Activated CD4-positive, CD25-positive, alpha-beta regulatory T cell treated with anti-CD3 and anti-CD28 coated beads, Interleukin-2, amount 50 U/mL, for 16 hours (primary cell): ENCODE results near the gene TMEM203.
A peak's percentile ranks its signal among the peaks of the same experiment; 100 is the strongest.

Experiments used
- DNase-seq: peaks from one replicate; pipeline ENCODE4 v3.0.0-alpha.2; 2020; ENCODE audit warnings: low read depth, low spot score

The TMEM203 gene

GRCh38 chr9:137167277-137167746, 38.1 kb downstream of the TMEM203 start:
- DNase-seq: no peak

GRCh38 chr9:137166380-137167229, 38.8 kb downstream of the TMEM203 start:
- no peak for DNase-seq

- DNase-seq: no peak
Observed at GRCh38 chr9:137165250-137165836, 40.1 kb downstream of the TMEM203 start.

DNA sequence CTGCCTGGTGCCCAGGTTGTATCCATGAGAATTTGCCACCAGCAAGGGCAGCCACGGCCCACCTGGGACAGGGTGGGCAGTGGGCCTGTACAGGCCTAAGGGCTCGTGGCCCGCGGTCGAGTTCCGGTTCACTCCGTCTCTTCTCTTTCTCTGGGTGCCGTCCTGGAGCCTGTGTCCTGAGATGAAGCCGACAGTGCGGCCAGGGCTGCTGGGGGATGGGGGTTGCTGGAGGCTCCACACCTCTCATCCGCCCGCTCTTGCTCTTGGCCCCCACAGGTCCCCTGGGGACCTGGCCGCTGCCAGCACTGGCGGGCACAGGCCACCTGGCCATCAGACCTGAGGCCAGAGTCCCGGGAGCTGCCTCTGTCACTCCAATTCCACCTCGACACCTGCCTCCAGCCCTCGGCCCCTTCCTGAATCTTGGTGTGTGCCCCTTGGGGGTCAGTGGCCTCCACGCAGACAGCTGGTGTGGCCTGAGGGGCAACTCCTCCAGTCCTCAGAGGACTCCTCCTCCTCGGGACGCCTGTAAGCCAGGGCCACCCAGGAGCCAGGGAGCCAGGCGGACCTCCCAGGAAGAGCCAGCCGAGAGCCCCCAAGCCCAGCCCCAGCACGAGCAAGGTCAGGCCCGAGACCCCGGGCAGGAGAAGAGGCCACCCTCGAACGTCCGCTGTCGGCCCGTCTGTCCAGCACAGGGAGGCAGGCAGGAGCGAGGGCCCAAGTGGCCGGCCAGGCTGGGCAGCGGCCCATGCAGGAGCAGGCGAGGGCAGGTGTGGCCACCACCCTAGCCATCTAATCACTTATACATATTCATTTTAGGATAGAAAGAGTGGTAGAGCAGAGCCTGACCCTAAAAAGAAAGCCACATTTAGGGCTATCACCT, 40.8 kb downstream of the TMEM203 start:
- DNase-seq: no peak

DNA sequence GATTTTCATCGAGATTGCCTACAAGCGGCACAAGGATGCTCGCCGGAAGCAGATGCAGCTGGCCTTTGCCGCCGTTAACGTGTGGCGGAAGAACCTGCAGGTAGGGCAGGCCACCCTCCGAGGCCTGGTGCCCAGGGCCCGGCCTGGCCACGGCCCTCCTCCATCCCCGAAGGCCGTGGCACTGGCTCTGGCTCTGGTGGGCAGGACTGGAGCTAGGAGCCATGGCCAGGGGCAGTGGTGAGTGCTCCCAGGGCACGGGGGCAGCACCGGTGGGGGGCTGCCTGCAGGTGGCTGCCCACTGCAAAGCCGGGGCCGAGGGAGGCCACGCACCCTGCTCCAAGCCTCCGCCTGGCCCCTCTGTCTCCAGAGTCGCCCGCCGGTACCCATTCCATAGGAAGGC, 41.6 kb downstream of the TMEM203 start:
- DNase-seq: no peak

DNA sequence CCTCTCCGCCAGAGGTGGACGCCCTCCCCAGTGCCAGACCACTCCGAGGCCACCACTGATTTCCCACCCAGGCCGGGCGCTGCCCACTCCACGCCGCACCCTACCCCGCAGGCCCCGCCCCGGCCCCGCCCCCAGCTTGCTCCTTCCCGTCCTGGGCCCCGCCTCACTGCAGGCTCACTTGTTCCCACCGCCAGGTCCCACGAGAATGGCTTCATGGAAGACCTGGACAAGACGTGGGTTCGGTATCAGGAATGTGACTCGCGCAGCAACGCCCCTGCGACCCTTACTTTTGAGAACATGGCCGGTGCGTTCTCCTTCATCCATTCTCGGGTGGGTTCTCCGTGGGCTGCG, 42.1 kb downstream of the TMEM203 start:
- no peak for DNase-seq

DNA sequence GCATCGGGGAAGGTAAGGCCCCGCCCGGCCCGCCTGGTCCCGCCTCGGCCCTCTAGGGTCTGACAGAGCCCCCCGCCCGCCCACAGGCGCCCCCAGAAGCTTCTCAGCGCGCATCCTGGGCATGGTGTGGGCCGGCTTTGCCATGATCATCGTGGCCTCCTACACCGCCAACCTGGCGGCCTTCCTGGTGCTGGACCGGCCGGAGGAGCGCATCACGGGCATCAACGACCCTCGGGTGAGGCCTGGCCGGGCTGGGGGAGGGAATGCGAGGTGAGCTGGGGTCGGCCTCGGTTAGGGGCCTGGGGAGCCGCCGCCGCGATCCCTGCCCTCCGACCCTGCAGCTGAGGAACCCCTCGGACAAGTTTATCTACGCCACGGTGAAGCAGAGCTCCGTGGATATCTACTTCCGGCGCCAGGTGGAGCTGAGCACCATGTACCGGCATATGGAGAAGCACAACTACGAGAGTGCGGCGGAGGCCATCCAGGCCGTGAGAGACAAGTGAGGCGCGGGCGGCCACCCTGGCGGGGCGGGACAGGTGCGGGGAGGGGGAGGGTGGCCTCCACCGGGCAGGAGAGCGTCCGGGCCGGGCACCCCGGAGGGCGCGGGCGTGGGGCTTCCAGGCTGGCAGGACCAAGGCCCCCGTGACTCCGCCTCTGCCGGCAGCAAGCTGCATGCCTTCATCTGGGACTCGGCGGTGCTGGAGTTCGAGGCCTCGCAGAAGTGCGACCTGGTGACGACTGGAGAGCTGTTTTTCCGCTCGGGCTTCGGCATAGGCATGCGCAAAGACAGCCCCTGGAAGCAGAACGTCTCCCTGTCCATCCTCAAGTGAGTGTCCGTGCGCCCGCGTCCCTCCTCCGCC, 42.7 kb downstream of the TMEM203 start:
- no peak for DNase-seq

GRCh38 chr9:137161558-137162486, 43.6 kb downstream of the TMEM203 start:
- no peak for DNase-seq

DNA sequence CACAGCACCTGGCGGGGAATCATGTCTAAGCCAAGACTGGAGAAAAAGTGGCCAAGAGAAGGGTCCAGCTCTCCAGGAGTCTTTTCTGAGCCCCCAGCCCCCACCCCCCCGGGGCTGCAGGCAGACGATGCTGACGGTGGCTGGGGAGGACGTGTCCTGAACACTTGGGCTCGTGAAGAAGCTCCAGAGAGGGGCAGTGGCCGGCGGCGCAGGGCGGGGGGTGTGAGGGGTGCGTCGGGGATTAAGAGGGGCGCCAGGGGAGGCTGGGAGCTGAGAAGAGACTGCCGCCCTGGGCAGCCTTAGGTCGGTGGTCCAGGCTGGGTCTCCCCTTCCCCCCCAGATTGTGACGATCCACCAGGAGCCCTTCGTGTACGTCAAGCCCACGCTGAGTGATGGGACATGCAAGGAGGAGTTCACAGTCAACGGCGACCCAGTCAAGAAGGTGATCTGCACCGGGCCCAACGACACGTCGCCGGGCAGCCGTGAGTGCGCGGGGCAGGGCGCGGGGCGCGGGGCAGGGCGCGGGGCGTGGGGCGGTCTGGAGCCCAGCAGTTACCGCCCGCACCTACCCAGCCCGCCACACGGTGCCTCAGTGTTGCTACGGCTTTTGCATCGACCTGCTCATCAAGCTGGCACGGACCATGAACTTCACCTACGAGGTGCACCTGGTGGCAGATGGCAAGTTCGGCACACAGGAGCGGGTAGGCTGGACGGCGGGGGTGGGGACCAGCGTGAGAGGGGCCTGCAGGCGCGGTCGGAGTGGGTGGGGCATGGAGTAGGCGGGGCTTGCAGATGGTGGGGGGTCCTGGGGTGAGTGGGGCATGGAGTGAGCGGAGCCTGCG, 44.5 kb downstream of the TMEM203 start:
- DNase-seq: no peak

GRCh38 chr9:137160054-137160425, 45.4 kb downstream of the TMEM203 start:
- DNase-seq: no peak

GRCh38 chr9:137159105-137160053, 46.1 kb downstream of the TMEM203 start:
- no peak for DNase-seq

DNA sequence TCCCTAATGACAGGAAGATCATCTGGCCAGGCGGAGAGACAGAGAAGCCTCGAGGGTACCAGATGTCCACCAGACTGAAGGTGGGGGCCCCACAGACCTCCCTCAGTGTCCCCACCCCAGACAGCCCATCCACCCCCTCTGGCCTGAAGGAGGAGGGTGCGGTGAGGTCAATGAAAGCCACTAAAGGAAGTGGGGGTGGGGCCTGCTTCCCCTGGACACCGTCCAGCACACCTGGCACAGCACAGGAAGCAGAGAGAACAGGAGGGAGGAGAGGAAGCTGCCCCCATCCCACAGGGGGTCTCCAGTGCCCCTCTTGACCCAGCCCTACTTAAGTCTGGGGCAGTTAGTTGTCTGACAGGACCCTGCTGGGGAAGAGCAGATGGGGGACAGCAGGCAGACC, 46.8 kb downstream of the TMEM203 start:
- DNase-seq: no peak

DNA sequence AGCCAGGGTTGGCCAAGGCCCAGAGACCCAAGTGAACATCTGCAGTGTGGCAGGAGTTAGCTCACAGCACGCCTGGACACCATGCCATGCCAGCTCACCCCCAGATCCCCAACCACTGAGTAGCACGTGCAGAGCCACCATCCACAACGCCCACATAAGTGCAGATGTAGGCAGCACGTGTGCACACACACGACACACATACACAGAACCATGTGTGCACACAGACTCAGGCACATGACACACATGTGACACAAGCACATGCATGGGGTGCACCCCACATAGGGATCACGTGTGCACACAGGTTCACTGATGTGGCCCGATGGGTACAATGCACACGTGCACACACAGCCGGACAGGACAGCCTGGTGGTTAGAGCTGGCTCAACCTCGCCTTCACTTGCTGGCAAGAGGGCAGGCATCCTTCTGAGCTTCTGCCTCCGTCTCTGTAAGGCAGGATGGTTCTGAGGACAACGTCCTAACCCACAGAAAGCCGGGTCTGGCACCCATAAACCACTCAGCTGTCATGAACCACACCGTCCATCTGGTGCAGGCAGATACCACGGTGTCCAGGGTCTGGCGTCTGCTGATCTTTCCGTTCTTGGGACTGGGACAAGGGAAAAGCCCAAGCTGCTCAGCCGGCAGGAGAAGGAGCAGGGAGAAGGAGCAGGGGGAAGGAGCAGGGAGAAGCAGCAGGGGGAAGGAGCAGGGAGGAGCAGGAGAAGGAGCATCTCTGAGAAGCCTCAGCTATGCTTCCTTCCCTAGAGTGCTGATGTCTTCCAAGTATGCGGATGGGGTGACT, 47.6 kb downstream of the TMEM203 start:
- no peak for DNase-seq

- DNase-seq: peak; percentile 31
Observed at GRCh38 chr9:137156567-137157375, 48.7 kb downstream of the TMEM203 start.
